Activated T-cell treated with anti-CD3 and anti-CD28 coated beads, Interleukin-2, amount 50 U/mL, for 1 hour (primary cell): ENCODE measurements around the gene C1QTNF9B.
"Not testable (repeated sequence)": the region's sequence is repeated elsewhere in the genome, so short reads cannot be mapped to it uniquely, and the experiment has no call there.

ENCODE experiments used
- DNase-seq: peaks from one replicate; pipeline ENCODE4 v3.0.0-alpha.2; 2020

The C1QTNF9B gene

GRCh38 chr13:23897452-23897919 is at the start of gene C1QTNF9B:
C1QTNF9B (minus strand) TSS chr13:23897502.
- DNase-seq = not testable (repeated sequence)

GRCh38 chr13:23946900-23947299 is 49.6 kb upstream of the C1QTNF9B start:
- no peak for DNase-seq

- DNase-seq = no peak
Observed at GRCh38 chr13:23946067-23946466, 48.8 kb upstream of the C1QTNF9B start.

GRCh38 chr13:23945612-23946011 is 48.3 kb upstream of the C1QTNF9B start:
- DNase-seq = no peak

- DNase-seq = no peak
Observed at GRCh38 chr13:23941211-23941610, 43.9 kb upstream of the C1QTNF9B start.

- DNase-seq = not testable (repeated sequence)
Observed at GRCh38 chr13:23939666-23940065, 42.4 kb upstream of the C1QTNF9B start.

- DNase-seq = no peak
Observed at GRCh38 chr13:23934520-23934919, 37.2 kb upstream of the C1QTNF9B start.

GRCh38 chr13:23928985-23929384 is 31.7 kb upstream of the C1QTNF9B start:
- no peak for DNase-seq

- DNase-seq = no peak
Observed at GRCh38 chr13:23923031-23923430, 25.7 kb upstream of the C1QTNF9B start.

GRCh38 chr13:23922005-23922932 is 25.0 kb upstream of the C1QTNF9B start:
- DNase-seq = no peak

GRCh38 chr13:23921451-23921888 is 24.2 kb upstream of the C1QTNF9B start:
- DNase-seq = no peak

- DNase-seq = no peak
Observed at GRCh38 chr13:23919006-23919405, 21.7 kb upstream of the C1QTNF9B start.

GRCh38 chr13:23918208-23918607 is 20.9 kb upstream of the C1QTNF9B start:
- DNase-seq = no peak

GRCh38 chr13:23915308-23915707 is 18.0 kb upstream of the C1QTNF9B start:
- DNase-seq = no peak

GRCh38 chr13:23912469-23912868 is 15.2 kb upstream of the C1QTNF9B start:
- no peak for DNase-seq

GRCh38 chr13:23909606-23910005 is 12.3 kb upstream of the C1QTNF9B start:
- DNase-seq = no peak

GRCh38 chr13:23905766-23906165 is 8.5 kb upstream of the C1QTNF9B start:
- no peak for DNase-seq

GRCh38 chr13:23903906-23904280 is 6.6 kb upstream of the C1QTNF9B start:
- no peak for DNase-seq

- no peak for DNase-seq
Observed at GRCh38 chr13:23902975-23903905, 5.9 kb upstream of the C1QTNF9B start.

GRCh38 chr13:23901365-23901764 is 4.1 kb upstream of the C1QTNF9B start:
- no peak for DNase-seq

GRCh38 chr13:23899555-23899954 is 2.3 kb upstream of the C1QTNF9B start:
- no peak for DNase-seq

- DNase-seq = no peak
Observed at GRCh38 chr13:23898101-23898500, 799 bp upstream of the C1QTNF9B start.

- not testable (repeated sequence) for DNase-seq
Observed at GRCh38 chr13:23894746-23895145, 2.6 kb downstream of the C1QTNF9B start.
